OCI-LY1 (cell line): ENCODE data around the gene GTF3C1.

Experiments used
- H2AFZ ChIP-seq: fragments of 200-600 bp; sonication (generic), shearing (Covaris generic); 2 replicates; pipeline ENCODE4 v1.6.0; 2014; ENCODE audit warnings: antibody characterized with exemption, mild to moderate bottlenecking, low read length
- H3F3A ChIP-seq: fragments of 200-600 bp; sonication (generic), shearing (Covaris generic); 2 replicates; pipeline ENCODE4 v1.6.0; 2014; ENCODE audit warnings: mild to moderate bottlenecking, antibody characterized with exemption, low read length, moderate library complexity; ENCODE audit not compliant: insufficient read depth
- H3K27ac ChIP-seq: fragments of 200-600 bp; sonication (generic); 2 replicates; pipeline ENCODE4 v1.5.1; 2014; ENCODE audit warnings: low read length, mixed run types, mild to moderate bottlenecking, low read depth; ENCODE audit not compliant: poor library complexity, severe bottlenecking
- H3K27me3 ChIP-seq: fragments of 200-600 bp; sonication (generic); 2 replicates; pipeline ENCODE4 v1.6.0; 2014; ENCODE audit warnings: antibody characterized with exemption, mild to moderate bottlenecking, low read length, moderate library complexity; ENCODE audit not compliant: insufficient read depth
- H3K36me3 ChIP-seq: fragments of 200-600 bp; sonication (generic); 2 replicates; pipeline ENCODE4 v1.6.1; 2014; ENCODE audit warnings: mild to moderate bottlenecking, antibody characterized with exemption, low read length, moderate library complexity, mixed read lengths; ENCODE audit not compliant: insufficient read depth
- H3K4me1 ChIP-seq: fragments of 200-600 bp; sonication (generic); 2 replicates; pipeline ENCODE4 v1.5.1; 2014; ENCODE audit warnings: mild to moderate bottlenecking, low read length, moderate library complexity; ENCODE audit not compliant: insufficient read depth, severe bottlenecking
- H3K4me2 ChIP-seq: fragments of 200-600 bp; sonication (generic), shearing (Covaris generic); 2 replicates; pipeline ENCODE4 v1.6.1; 2014; ENCODE audit warnings: low read length
- H3K4me3 ChIP-seq: fragments of 200-600 bp; sonication (generic); 2 replicates; pipeline ENCODE4 v1.5.1; 2014; ENCODE audit warnings: low read length, low read depth, mild to moderate bottlenecking, mixed read lengths; ENCODE audit not compliant: poor library complexity, severe bottlenecking
- H3K79me2 ChIP-seq: fragments of 200-600 bp; shearing (Covaris generic); 2 replicates; pipeline ENCODE4 v1.6.1; 2016; ENCODE audit warnings: mixed run types, low read length, mixed read lengths; ENCODE audit not compliant: insufficient read depth
- H3K9ac ChIP-seq: fragments of 200-600 bp; sonication (generic), shearing (Covaris generic); 2 replicates; pipeline ENCODE4 v1.6.1; 2014; ENCODE audit warnings: mild to moderate bottlenecking, low read length, mixed read lengths
- H3K9me2 ChIP-seq: fragments of 200-600 bp; sonication (generic), shearing (Covaris generic); 2 replicates; pipeline ENCODE4 v1.6.1; 2014; ENCODE audit warnings: low read depth, mild to moderate bottlenecking, low read length, mixed read lengths
- H3K9me3 ChIP-seq: fragments of 200-600 bp; shearing (Covaris generic); 2 replicates; pipeline ENCODE4 v1.6.1; 2014; ENCODE audit warnings: low read length, mixed read lengths
- H4K20me1 ChIP-seq: fragments of 200-600 bp; sonication (generic), shearing (Covaris generic); 2 replicates; pipeline ENCODE4 v1.6.0; 2016; ENCODE audit warnings: mild to moderate bottlenecking, low read length; ENCODE audit not compliant: insufficient read depth
- CTCF ChIP-seq: fragments of 200-600 bp; sonication (generic), shearing (Covaris generic); IDR thresholded peaks from 2 replicates; pipeline ENCODE4 v1.5.1; 2017; ENCODE audit warnings: mild to moderate bottlenecking, antibody characterized with exemption, low read length, moderate library complexity, mixed read lengths
- EZH2 ChIP-seq: fragments of 200-600 bp; sonication (generic), shearing (Covaris generic); IDR thresholded peaks from 2 replicates; pipeline ENCODE4 v1.8.0; 2017; ENCODE audit warnings: borderline replicate concordance, mixed run types, mild to moderate bottlenecking, antibody characterized with exemption, low read length, moderate library complexity, mixed read lengths

Gene GTF3C1

GRCh38 chr16:27448532-27449433, 100.9 kb downstream of the GTF3C1 start:
- no peak overlapping the region for H3K9ac ChIP-seq
- peaks cover 16% of the 10 kb centered on the region for H3K4me1 ChIP-seq
- H3K79me2 ChIP-seq: no peaks in the 10 kb centered on the region
- no peaks in the 10 kb centered on the region for H4K20me1 ChIP-seq
- no peaks in the 10 kb centered on the region for H3F3A ChIP-seq
- no peaks in the 10 kb centered on the region for H3K9me2 ChIP-seq
- no peak overlapping the region for H3K27ac ChIP-seq
- H3K36me3 ChIP-seq: no peaks in the 10 kb centered on the region
- no peak overlapping the region for H2AFZ ChIP-seq
- no peaks in the 10 kb centered on the region; the same call in 1 of the 2 replicates for H3K27me3 ChIP-seq
- peaks cover 12% of the 10 kb centered on the region for H3K9me3 ChIP-seq
- H3K4me3 ChIP-seq: no peak overlapping the region
- TF ChIP-seq EZH2: no peak
- TF ChIP-seq CTCF: no peak
- H3K4me2 ChIP-seq: no peak overlapping the region

- Histone ChIP-seq H3K9me3 (peaks cover 12% of the 10 kb centered on the region), H3K9me2 (no peaks in the 10 kb centered on the region), H3K4me2 (no peak overlapping the region), H2AFZ (no peak overlapping the region), H3K27me3 (no peaks in the 10 kb centered on the region), H3K27ac (no peak overlapping the region), H3K4me1 (peaks cover 16% of the 10 kb centered on the region), H3K9ac (no peak overlapping the region), H3F3A (no peaks in the 10 kb centered on the region), H3K4me3 (no peak overlapping the region), H3K36me3 (no peaks in the 10 kb centered on the region), H3K79me2 (no peaks in the 10 kb centered on the region), H4K20me1 (no peaks in the 10 kb centered on the region)
- TF ChIP-seq EZH2 (no peak), CTCF (no peak)
Measured at GRCh38 chr16:27447301-27447700, 102.4 kb downstream of the GTF3C1 start.

- no peak overlapping the region for H3K4me2 ChIP-seq
- H4K20me1 ChIP-seq: no peaks in the 10 kb centered on the region
- peaks cover 12% of the 10 kb centered on the region for H3K9me3 ChIP-seq
- H3K4me3 ChIP-seq: no peak overlapping the region
- H3K4me1 ChIP-seq: peaks cover 16% of the 10 kb centered on the region
- no peaks in the 10 kb centered on the region for H3K9me2 ChIP-seq
- no peaks in the 10 kb centered on the region for H3K36me3 ChIP-seq
- no peak for TF ChIP-seq CTCF
- TF ChIP-seq EZH2: no peak
- H3K79me2 ChIP-seq: no peaks in the 10 kb centered on the region
- H3F3A ChIP-seq: no peaks in the 10 kb centered on the region
- no peak overlapping the region for H3K9ac ChIP-seq
- no peak overlapping the region for H2AFZ ChIP-seq
- H3K27ac ChIP-seq: no peak overlapping the region
- H3K27me3 ChIP-seq: no peaks in the 10 kb centered on the region
Measured at GRCh38 chr16:27446721-27447120, 103.0 kb downstream of the GTF3C1 start.
